ENCODE data around the gene CCDC78.
A peak's percentile ranks its signal among the peaks of the same experiment; 100 is the strongest.

Gene CCDC78

DNA sequence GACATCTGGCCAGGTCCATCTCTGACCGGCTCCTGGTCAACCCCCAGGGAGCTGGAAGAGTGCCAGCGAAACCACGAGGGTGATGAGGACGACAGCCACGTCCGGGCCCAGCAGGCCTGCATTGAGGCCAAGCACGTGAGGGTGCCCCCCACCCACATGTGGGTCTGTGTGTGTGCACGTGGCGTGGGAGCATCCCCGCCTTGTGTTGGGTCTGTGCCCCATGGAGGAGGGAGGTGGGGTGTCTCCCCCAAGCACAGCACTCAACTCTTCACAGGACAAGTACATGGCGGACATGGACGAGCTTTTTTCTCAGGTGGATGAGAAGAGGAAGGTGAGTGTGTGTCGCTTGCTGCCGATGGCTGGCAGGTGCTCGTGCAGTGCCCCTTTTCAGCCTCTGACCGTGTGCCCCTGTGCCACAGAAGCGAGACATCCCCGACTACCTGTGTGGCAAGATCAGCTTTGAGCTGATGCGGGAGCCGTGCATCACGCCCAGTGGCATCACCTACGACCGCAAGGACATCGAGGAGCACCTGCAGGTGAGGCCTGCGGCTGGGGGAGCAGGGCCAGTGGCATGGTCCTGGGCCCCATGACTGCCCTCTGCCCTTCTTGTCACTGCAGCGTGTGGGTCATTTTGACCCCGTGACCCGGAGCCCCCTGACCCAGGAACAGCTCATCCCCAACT is 44.4 kb downstream of the CCDC78 start:
- peak overlapping the region; percentile 77 to 85 (median 83) for H3K4me3 Mint-ChIP-seq
- no peak overlapping the region for H3K27ac Mint-ChIP-seq
- H3K9me3 Mint-ChIP-seq: no peaks in the 10 kb centered on the region
- TF ChIP-seq, protein P1, sequence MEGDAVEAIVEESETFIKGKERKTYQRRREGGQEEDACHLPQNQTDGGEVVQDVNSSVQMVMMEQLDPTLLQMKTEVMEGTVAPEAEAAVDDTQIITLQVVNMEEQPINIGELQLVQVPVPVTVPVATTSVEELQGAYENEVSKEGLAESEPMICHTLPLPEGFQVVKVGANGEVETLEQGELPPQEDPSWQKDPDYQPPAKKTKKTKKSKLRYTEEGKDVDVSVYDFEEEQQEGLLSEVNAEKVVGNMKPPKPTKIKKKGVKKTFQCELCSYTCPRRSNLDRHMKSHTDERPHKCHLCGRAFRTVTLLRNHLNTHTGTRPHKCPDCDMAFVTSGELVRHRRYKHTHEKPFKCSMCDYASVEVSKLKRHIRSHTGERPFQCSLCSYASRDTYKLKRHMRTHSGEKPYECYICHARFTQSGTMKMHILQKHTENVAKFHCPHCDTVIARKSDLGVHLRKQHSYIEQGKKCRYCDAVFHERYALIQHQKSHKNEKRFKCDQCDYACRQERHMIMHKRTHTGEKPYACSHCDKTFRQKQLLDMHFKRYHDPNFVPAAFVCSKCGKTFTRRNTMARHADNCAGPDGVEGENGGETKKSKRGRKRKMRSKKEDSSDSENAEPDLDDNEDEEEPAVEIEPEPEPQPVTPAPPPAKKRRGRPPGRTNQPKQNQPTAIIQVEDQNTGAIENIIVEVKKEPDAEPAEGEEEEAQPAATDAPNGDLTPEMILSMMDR (IDR thresholded peaks at IDR 0.05; ENCODE audit: unreplicated experiment in 3 of 3): no peak
- no peaks in the 10 kb centered on the region for H3K36me3 Mint-ChIP-seq (ENCODE audit: low read depth)
- peaks cover 4% of the 10 kb centered on the region for H3K4me1 Mint-ChIP-seq
- H3K27me3 Mint-ChIP-seq (ENCODE audit: low read depth): no peaks in the 10 kb centered on the region

DNA sequence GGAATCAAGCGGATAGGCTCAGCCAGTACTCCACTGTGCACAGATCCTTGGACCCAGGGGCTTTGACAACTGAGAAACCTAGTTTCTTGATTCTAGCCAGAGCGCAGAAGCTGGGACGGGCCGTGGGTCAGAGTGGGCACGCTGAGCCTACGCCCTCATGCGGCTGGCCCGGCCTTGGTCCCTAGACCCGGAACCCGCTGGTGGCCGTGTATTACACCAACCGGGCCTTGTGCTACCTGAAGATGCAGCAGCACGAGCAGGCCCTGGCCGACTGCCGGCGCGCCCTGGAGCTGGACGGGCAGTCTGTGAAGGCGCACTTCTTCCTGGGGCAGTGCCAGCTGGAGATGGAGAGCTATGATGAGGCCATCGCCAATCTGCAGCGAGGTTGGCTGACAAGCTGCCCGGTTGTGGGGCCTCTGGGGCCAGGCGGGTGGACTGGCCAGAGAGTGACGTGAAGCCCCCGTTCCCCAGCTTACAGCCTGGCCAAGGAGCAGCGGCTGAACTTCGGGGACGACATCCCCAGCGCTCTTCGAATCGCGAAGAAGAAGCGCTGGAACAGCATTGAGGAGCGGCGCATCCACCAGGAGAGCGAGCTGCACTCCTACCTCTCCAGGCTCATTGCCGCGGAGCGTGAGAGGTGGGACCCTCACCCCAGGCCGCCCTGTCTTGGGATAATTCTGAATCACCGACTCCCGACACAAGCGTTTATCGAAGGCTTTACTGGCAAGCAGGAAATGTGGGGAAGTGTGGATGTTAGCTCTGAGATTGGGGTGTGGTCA is 45.1 kb downstream of the CCDC78 start:
- Mint-ChIP-seq H3K4me3 (peak overlapping the region; percentile 77 to 85 (median 83)), H3K36me3 (ENCODE audit: low read depth) (no peaks in the 10 kb centered on the region), H3K27me3 (ENCODE audit: low read depth) (no peaks in the 10 kb centered on the region), H3K9me3 (no peaks in the 10 kb centered on the region), H3K27ac (no peak overlapping the region), H3K4me1 (peaks cover 4% of the 10 kb centered on the region)
- TF ChIP-seq, protein P1 (IDR thresholded peaks at IDR 0.05; ENCODE audit: unreplicated experiment in 3 of 3): no peak

- Mint-ChIP-seq H3K27ac (no peak overlapping the region), H3K4me1 (peaks cover 4% of the 10 kb centered on the region), H3K9me3 (no peaks in the 10 kb centered on the region), H3K36me3 (ENCODE audit: low read depth) (no peaks in the 10 kb centered on the region), H3K4me3 (peak overlapping the region; percentile 77 to 92 (median 85)), H3K27me3 (ENCODE audit: low read depth) (no peaks in the 10 kb centered on the region)
- TF ChIP-seq, protein P1 (IDR thresholded peaks at IDR 0.05; ENCODE audit: unreplicated experiment in 3 of 3): no peak
These were observed 45.7 kb downstream of the CCDC78 start for GRCh38 chr16:680625-680945.

GRCh38 chr16:679814-680624 is 46.2 kb downstream of the CCDC78 start, which contains the start of gene STUB1:
STUB1 (plus strand) TSS chr16:680410; CDS start chr16:680526, 116 bp downstream.
- TF ChIP-seq, protein P1 (IDR thresholded peaks at IDR 0.05; ENCODE audit: unreplicated experiment in 3 of 3): no peak
- Mint-ChIP-seq H3K9me3 (no peaks in the 10 kb centered on the region), H3K4me3 (peak within 1 kb of the TSS; percentile 89 to 92 (median 90)), H3K27ac (peak within 1 kb of the TSS; percentile 70 to 91 (median 81)), H3K36me3 (ENCODE audit: low read depth) (no peaks in the 10 kb centered on the region), H3K27me3 (ENCODE audit: low read depth) (peaks cover 4% of the 10 kb centered on the region), H3K4me1 (peaks cover 4% of the 10 kb centered on the region)

DNA sequence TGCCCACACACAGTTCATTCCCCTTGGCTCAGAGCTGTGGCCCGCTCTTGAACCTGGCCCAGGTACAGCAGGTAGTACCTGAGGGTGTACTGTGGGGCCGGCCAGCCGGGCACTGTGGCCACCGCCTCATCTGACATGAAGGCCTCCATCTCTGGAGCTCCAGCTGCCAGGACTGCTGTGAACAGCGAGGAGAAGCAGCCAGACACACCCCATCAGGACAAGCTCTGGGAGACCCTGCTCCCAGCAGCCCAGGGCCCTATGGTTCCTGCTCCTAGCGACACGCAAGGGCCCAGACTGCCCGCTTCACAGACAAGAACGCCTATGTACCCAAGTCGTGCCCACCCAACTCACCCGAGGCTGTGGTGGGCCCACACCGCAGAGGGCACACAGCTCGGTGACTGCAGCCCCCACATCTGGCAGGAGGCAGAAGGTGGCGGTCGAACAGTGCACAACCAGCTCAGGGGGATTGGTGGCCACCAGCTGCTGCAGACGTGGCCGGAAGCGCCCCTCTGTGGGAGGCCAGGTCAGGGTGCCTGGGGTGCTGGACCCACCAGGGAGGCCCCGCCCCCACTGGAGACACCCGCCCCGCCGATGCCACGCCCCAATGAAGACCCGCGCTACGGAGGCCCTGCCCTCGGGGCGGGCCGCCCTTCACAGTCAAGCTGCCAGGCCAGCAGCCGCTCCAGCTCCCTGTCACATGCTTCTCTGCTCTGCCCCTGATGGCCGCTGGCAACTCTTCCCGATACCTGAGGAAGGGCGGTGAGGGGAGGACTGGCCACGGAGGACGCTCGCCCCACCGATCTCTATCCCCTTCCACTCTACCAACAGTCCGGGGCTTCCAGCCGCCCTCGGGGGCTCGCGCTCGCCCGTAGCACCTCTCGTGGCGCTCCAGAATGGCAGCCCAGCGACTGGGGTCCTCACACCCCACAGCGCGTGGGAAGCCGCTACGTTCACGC is 47.1 kb downstream of the CCDC78 start:
- TF ChIP-seq, protein P1 (IDR thresholded peaks at IDR 0.05; ENCODE audit: unreplicated experiment in 3 of 3): no peak

More for the DNA sequence above, 47.1 kb downstream of the CCDC78 start:
- Mint-ChIP-seq H3K36me3 (ENCODE audit: low read depth) (no peaks in the 10 kb centered on the region), H3K27ac (peak overlapping the region; percentile 70 to 88 (median 85)), H3K9me3 (no peaks in the 10 kb centered on the region), H3K4me3 (peak overlapping the region; percentile 86 to 90 (median 88)), H3K4me1 (peaks cover 4% of the 10 kb centered on the region), H3K27me3 (ENCODE audit: low read depth) (peaks cover 6% of the 10 kb centered on the region)
